HG03520 (cell line): ENCODE data around the gene ACER2.
A peak's percentile ranks its signal among the peaks of the same experiment; 100 is the strongest.
"Not testable (repeated sequence)": the region's sequence is repeated elsewhere in the genome, so short reads cannot be mapped to it uniquely, and the experiment has no call there.

ENCODE experiments used
- ATAC-seq: cut with Tn5 transposase; IDR thresholded peaks from one replicate; pipeline ENCODE4 v1.9.1; 2021; ENCODE audit warnings: mild to moderate bottlenecking, moderate library complexity; ENCODE audit not compliant: unreplicated experiment

The ACER2 gene

GRCh38 chr9:19408693-19409400 lies at the start of gene ACER2:
Gene ACER2 (plus strand): TSS chr9:19409009. CDS start chr9:19409085, 76 bp downstream.
- peak; percentile 92 for ATAC-seq

- ATAC-seq: no peak
Measured at GRCh38 chr9:19369107-19369506, 39.7 kb upstream of the ACER2 start.

- no peak for ATAC-seq
Measured at GRCh38 chr9:19371942-19372341, 36.9 kb upstream of the ACER2 start.

GRCh38 chr9:19372567-19372966 lies 36.2 kb upstream of the ACER2 start:
- no peak for ATAC-seq

- no peak for ATAC-seq
Measured at GRCh38 chr9:19373527-19373926, 35.3 kb upstream of the ACER2 start.

GRCh38 chr9:19375538-19375937 lies 33.3 kb upstream of the ACER2 start:
- ATAC-seq: no peak

- ATAC-seq: no peak
Measured at GRCh38 chr9:19376931-19377330, 31.9 kb upstream of the ACER2 start.

GRCh38 chr9:19378164-19378563 lies 30.6 kb upstream of the ACER2 start:
- ATAC-seq: no peak

- no peak for ATAC-seq
Measured at GRCh38 chr9:19378647-19379046, 30.2 kb upstream of the ACER2 start.

GRCh38 chr9:19379283-19379682 lies 29.5 kb upstream of the ACER2 start:
- no peak for ATAC-seq

- peak; percentile 19 for ATAC-seq
Measured at GRCh38 chr9:19379697-19380046, 29.1 kb upstream of the ACER2 start.

GRCh38 chr9:19380826-19381075 lies 28.1 kb upstream of the ACER2 start:
- ATAC-seq: no peak

GRCh38 chr9:19381656-19382055 lies 27.2 kb upstream of the ACER2 start:
- no peak for ATAC-seq

GRCh38 chr9:19385212-19385611 lies 23.6 kb upstream of the ACER2 start:
- ATAC-seq: not testable (repeated sequence)

- no peak for ATAC-seq
Measured at GRCh38 chr9:19385786-19386501, 22.9 kb upstream of the ACER2 start.

- no peak for ATAC-seq
Measured at GRCh38 chr9:19386502-19387044, 22.2 kb upstream of the ACER2 start.

GRCh38 chr9:19387317-19387716 lies 21.5 kb upstream of the ACER2 start:
- no peak for ATAC-seq

GRCh38 chr9:19389539-19389938 lies 19.3 kb upstream of the ACER2 start:
- not testable (repeated sequence) for ATAC-seq

- no peak for ATAC-seq
Measured at GRCh38 chr9:19397845-19398244, 11.0 kb upstream of the ACER2 start.

- ATAC-seq: not testable (repeated sequence)
Measured at GRCh38 chr9:19403231-19403630, 5.6 kb upstream of the ACER2 start.

GRCh38 chr9:19404283-19405075 lies 4.3 kb upstream of the ACER2 start:
- ATAC-seq: no peak

- ATAC-seq: no peak
Measured at GRCh38 chr9:19405771-19406170, 3.0 kb upstream of the ACER2 start.
